ENCODE results near the gene NFAT5.
"Not testable (repeated sequence)": the region's sequence is repeated elsewhere in the genome, so short reads cannot be mapped to it uniquely, and the experiment has no call there.

Gene NFAT5

GRCh38 chr16:69725480-69726312 lies 159.9 kb downstream of the NFAT5 start:
- Histone ChIP-seq H3K27me3 (ENCODE audit: control insufficient read depth, insufficient read depth, low read length) (no peaks in the 10 kb centered on the region), H3K27ac (ENCODE audit: low read depth, low read length) (peak overlapping the region; percentile 97), H3K36me3 (ENCODE audit: control insufficient read depth, insufficient read depth, low read length) (no peaks in the 10 kb centered on the region), H3K4me1 (ENCODE audit: control insufficient read depth, insufficient read depth, low read length) (peaks cover 18% of the 10 kb centered on the region), H3K4me3 (ENCODE audit: low read depth, low read length) (peak overlapping the region; percentile 70), H3K9ac (ENCODE audit: low read depth, low read length) (peak overlapping the region; percentile 85), H3K9me3 (ENCODE audit: control insufficient read depth, insufficient read depth, low read length) (no peaks in the 10 kb centered on the region)

GRCh38 chr16:69726313-69727060 lies 160.7 kb downstream of the NFAT5 start, which contains the start of gene NQO1:
NQO1 (minus strand) TSS chr16:69726560; CDS start chr16:69726439, 121 bp downstream.
- Histone ChIP-seq H3K27me3 (ENCODE audit: control insufficient read depth, insufficient read depth, low read length) (no peaks in the 10 kb centered on the region), H3K4me1 (ENCODE audit: control insufficient read depth, insufficient read depth, low read length) (peaks cover 18% of the 10 kb centered on the region), H3K4me3 (ENCODE audit: low read depth, low read length) (peak within 1 kb of the TSS; percentile 70), H3K27ac (ENCODE audit: low read depth, low read length) (peak within 1 kb of the TSS; percentile 97), H3K9me3 (ENCODE audit: control insufficient read depth, insufficient read depth, low read length) (no peaks in the 10 kb centered on the region), H3K36me3 (ENCODE audit: control insufficient read depth, insufficient read depth, low read length) (no peaks in the 10 kb centered on the region), H3K9ac (ENCODE audit: low read depth, low read length) (peak within 1 kb of the TSS; percentile 85)

- Histone ChIP-seq H3K9ac (ENCODE audit: low read depth, low read length) (no peak overlapping the region), H3K27ac (ENCODE audit: low read depth, low read length) (no peak overlapping the region), H3K9me3 (ENCODE audit: control insufficient read depth, insufficient read depth, low read length) (no peaks in the 10 kb centered on the region), H3K27me3 (ENCODE audit: control insufficient read depth, insufficient read depth, low read length) (no peaks in the 10 kb centered on the region), H3K36me3 (ENCODE audit: control insufficient read depth, insufficient read depth, low read length) (no peaks in the 10 kb centered on the region), H3K4me3 (ENCODE audit: low read depth, low read length) (no peak overlapping the region), H3K4me1 (ENCODE audit: control insufficient read depth, insufficient read depth, low read length) (peaks cover 18% of the 10 kb centered on the region)
Measured at GRCh38 chr16:69727916-69728270, 162.1 kb downstream of the NFAT5 start.

GRCh38 chr16:69729030-69729429 lies 163.3 kb downstream of the NFAT5 start:
- H3K36me3 ChIP-seq (ENCODE audit: control insufficient read depth, insufficient read depth, low read length); H3K27ac ChIP-seq (ENCODE audit: low read depth, low read length); H3K4me3 ChIP-seq (ENCODE audit: low read depth, low read length); H3K9ac ChIP-seq (ENCODE audit: low read depth, low read length); H3K9me3 ChIP-seq (ENCODE audit: control insufficient read depth, insufficient read depth, low read length); H3K27me3 ChIP-seq (ENCODE audit: control insufficient read depth, insufficient read depth, low read length): not testable (repeated sequence)
- peaks cover 18% of the 10 kb centered on the region for H3K4me1 ChIP-seq (ENCODE audit: control insufficient read depth, insufficient read depth, low read length)

GRCh38 chr16:69731280-69731679 lies 165.5 kb downstream of the NFAT5 start:
- not testable (repeated sequence) for H3K9me3 ChIP-seq (ENCODE audit: control insufficient read depth, insufficient read depth, low read length); H3K27me3 ChIP-seq (ENCODE audit: control insufficient read depth, insufficient read depth, low read length); H3K4me3 ChIP-seq (ENCODE audit: low read depth, low read length); H3K4me1 ChIP-seq (ENCODE audit: control insufficient read depth, insufficient read depth, low read length); H3K27ac ChIP-seq (ENCODE audit: low read depth, low read length); H3K36me3 ChIP-seq (ENCODE audit: control insufficient read depth, insufficient read depth, low read length); H3K9ac ChIP-seq (ENCODE audit: low read depth, low read length)

- Histone ChIP-seq H3K36me3 (ENCODE audit: control insufficient read depth, insufficient read depth, low read length) (no peaks in the 10 kb centered on the region), H3K27ac (ENCODE audit: low read depth, low read length) (no peak overlapping the region), H3K4me3 (ENCODE audit: low read depth, low read length) (no peak overlapping the region)
Measured at GRCh38 chr16:69732101-69732500, 166.3 kb downstream of the NFAT5 start.

GRCh38 chr16:69741519-69741918 lies 175.8 kb downstream of the NFAT5 start:
- Histone ChIP-seq H3K9me3 (ENCODE audit: control insufficient read depth, insufficient read depth, low read length) (no peaks in the 10 kb centered on the region), H3K4me1 (ENCODE audit: control insufficient read depth, insufficient read depth, low read length) (no peaks in the 10 kb centered on the region), H3K4me3 (ENCODE audit: low read depth, low read length) (no peak overlapping the region), H3K36me3 (ENCODE audit: control insufficient read depth, insufficient read depth, low read length) (peaks cover 72% of the 10 kb centered on the region), H3K27ac (ENCODE audit: low read depth, low read length) (no peak overlapping the region), H3K27me3 (ENCODE audit: control insufficient read depth, insufficient read depth, low read length) (no peaks in the 10 kb centered on the region), H3K9ac (ENCODE audit: low read depth, low read length) (no peak overlapping the region)

More at GRCh38 chr16:69732101-69732500, 166.3 kb downstream of the NFAT5 start:
- 0 out of 2 replicates have a peak, but pooled peaks cover under 1% of the 10 kb centered on the region for H3K4me1 ChIP-seq (ENCODE audit: control insufficient read depth, insufficient read depth, low read length)
- H3K9me3 ChIP-seq (ENCODE audit: control insufficient read depth, insufficient read depth, low read length): no peaks in the 10 kb centered on the region
- no peak overlapping the region for H3K9ac ChIP-seq (ENCODE audit: low read depth, low read length)
- H3K27me3 ChIP-seq (ENCODE audit: control insufficient read depth, insufficient read depth, low read length): no peaks in the 10 kb centered on the region

GRCh38 chr16:69741951-69742904 lies 176.5 kb downstream of the NFAT5 start:
- Histone ChIP-seq H3K27ac (ENCODE audit: low read depth, low read length) (no peak overlapping the region), H3K9me3 (ENCODE audit: control insufficient read depth, insufficient read depth, low read length) (no peaks in the 10 kb centered on the region), H3K4me3 (ENCODE audit: low read depth, low read length) (no peak overlapping the region), H3K9ac (ENCODE audit: low read depth, low read length) (no peak overlapping the region), H3K4me1 (ENCODE audit: control insufficient read depth, insufficient read depth, low read length) (no peaks in the 10 kb centered on the region), H3K27me3 (ENCODE audit: control insufficient read depth, insufficient read depth, low read length) (no peaks in the 10 kb centered on the region), H3K36me3 (ENCODE audit: control insufficient read depth, insufficient read depth, low read length) (peaks cover 78% of the 10 kb centered on the region)

GRCh38 chr16:69744363-69745231 lies 178.8 kb downstream of the NFAT5 start:
- Histone ChIP-seq H3K4me1 (ENCODE audit: control insufficient read depth, insufficient read depth, low read length) (no peaks in the 10 kb centered on the region), H3K9me3 (ENCODE audit: control insufficient read depth, insufficient read depth, low read length) (no peaks in the 10 kb centered on the region), H3K4me3 (ENCODE audit: low read depth, low read length) (no peak overlapping the region), H3K27ac (ENCODE audit: low read depth, low read length) (no peak overlapping the region), H3K9ac (ENCODE audit: low read depth, low read length) (no peak overlapping the region), H3K36me3 (ENCODE audit: control insufficient read depth, insufficient read depth, low read length) (peaks cover 96% of the 10 kb centered on the region), H3K27me3 (ENCODE audit: control insufficient read depth, insufficient read depth, low read length) (no peaks in the 10 kb centered on the region)

- H3K4me1 ChIP-seq (ENCODE audit: control insufficient read depth, insufficient read depth, low read length): no peaks in the 10 kb centered on the region
- H3K36me3 ChIP-seq (ENCODE audit: control insufficient read depth, insufficient read depth, low read length): peaks cover 95% of the 10 kb centered on the region
- H3K4me3 ChIP-seq (ENCODE audit: low read depth, low read length): no peak overlapping the region
- H3K27me3 ChIP-seq (ENCODE audit: control insufficient read depth, insufficient read depth, low read length): no peaks in the 10 kb centered on the region
- no peak overlapping the region for H3K27ac ChIP-seq (ENCODE audit: low read depth, low read length)
- no peak overlapping the region for H3K9ac ChIP-seq (ENCODE audit: low read depth, low read length)
- no peaks in the 10 kb centered on the region for H3K9me3 ChIP-seq (ENCODE audit: control insufficient read depth, insufficient read depth, low read length)
Measured at GRCh38 chr16:69745232-69745612, 179.5 kb downstream of the NFAT5 start.

Measured in HUES48 (cell line).